Amniotic epithelial cell (primary cell): ENCODE results near the gene SUN2.

Experiments used
- DNase-seq: peaks from one replicate; pipeline ENCODE4 v3.0.0-alpha.2; 2010; ENCODE audit warnings: low read depth

SUN2 gene

DNA sequence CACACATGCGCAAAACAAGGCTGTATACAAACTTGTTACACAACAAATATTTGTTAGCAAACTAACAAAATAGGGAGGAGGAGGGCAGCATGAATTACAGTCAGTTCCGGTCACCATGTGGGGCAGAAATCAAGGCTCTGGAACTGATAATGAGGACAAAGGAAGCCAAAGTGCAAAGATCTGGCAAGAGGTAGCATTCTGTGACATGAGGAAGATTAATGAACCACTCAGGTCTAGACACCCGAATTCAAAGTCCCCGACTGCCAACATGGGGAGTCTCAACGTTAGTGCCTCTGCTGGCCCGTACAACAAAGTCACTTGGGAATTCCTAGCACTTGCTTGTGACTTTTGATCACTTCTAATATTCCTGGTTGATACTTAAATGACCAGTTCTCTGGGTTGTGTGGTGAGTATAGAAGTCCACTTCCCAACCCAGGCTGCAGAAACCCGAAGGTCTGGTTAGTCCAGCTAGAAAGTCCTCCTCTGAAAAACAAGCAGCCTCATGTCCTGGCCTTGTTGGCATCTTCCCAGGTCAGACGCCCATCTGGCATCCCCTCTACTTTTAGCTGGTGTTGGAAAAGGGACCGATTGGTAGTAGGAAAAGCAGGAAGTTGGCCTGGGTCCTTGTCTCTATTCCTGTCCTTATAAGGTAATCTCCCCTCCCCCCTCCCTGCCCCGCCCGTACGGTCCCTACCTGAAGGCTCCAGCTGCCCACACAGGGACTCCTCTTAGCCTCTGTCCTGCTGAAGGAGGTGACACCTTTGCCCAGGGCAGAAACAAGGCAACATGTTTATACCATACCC is 1.6 kb downstream of the SUN2 start:
- peak; percentile 35 for DNase-seq

DNA sequence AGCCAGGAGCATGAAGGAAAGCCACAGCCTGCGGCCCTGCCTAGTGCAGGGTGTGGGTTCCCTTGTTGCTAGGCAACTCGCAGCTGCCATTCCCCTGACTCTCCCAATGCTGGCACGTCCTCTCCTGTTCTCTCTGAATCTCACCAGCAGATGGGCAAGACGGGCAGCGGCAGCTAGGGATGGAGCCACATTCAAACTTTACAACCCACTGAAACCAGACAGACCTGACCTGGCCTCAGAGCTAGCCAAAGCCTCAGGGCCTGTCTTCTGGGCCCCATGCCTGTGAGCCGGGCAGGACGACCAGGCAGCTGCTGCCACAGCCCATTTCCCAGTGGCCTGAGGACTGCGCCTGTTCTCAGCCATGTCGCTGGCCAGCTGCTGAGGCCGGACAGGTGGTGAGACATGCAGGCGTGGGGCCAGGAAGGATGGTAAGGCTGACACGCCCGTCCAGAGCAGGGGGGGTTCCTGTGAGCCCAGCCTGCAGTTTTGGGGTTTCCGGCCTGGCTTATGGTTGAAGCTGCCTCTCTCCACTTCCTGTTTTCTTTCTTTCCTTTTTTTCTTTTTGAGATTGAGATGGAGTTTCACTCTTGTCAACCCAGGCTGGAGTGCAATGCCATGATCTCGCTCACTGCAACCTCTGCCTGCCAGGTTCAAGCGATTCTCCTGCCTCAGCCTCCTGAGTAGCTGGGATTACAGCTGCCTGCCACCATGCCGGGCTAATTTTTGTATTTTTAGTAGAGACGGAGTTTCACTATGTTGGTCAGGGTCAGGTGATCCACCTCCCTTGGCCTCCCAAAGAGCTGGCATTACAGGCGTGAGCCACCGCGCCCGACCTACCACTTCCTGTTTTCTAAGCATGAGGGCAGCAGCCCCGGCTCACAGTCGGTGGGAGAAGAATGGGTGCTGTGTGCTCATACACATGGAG is 4.1 kb downstream of the SUN2 start:
- no peak for DNase-seq

DNA sequence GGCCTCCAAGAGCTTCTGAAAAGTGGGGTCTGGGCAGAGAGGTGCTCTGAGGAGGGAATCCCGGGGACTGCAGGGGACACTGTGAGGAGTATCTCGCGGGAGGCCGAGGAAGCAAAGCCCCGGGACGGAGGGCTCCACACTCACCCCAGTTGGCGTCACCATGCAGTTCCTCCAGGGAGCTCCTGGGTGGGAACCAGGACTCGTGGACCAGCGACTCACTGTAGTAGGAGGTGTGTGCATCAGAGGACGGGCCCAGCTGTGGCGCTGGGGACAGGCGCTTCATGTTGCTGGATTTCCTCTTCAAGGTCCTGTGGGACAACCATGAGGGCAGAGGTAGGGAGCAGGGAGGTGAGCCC is 4.8 kb downstream of the SUN2 start:
- no peak for DNase-seq

DNA sequence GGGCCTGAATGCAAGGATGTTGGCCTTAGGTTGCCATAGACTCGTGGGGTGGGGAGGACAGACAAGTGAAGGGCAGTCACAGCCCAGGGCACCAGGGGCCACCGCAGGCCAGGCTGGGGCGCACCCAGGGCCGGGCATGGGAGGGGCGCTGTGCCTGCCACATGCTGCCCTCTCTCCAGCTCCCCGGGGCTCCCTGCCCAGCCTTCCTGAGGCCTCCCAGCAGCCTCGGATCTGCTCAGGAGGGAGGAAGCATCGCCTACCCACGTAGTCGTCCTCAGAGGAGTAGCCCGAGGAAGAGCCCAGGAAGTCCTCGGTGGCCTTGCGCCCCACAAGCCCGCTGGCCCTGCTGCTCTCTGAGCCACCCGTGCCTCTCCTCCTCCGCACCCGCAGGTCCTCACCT is 5.2 kb downstream of the SUN2 start:
- no peak for DNase-seq

DNA sequence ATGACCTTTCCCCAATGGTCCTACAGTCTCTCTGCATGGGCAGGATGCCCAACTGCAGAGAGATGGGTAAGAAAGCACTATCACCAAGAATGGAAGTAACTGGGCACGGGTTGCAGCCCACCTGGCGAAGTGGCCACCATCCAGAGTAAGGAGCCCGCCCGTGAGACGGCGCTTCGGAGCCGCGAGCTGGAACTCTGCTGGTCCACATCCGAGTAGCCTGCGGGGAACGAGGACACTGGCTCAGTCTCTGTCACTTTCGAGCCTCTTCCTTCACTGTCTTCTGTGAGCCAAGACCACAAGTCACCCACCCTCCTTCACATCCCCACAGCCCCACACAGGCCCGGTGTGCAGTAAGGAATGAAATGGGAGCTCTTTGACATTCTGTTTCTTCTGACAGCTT is 5.7 kb downstream of the SUN2 start:
- no peak for DNase-seq

DNA sequence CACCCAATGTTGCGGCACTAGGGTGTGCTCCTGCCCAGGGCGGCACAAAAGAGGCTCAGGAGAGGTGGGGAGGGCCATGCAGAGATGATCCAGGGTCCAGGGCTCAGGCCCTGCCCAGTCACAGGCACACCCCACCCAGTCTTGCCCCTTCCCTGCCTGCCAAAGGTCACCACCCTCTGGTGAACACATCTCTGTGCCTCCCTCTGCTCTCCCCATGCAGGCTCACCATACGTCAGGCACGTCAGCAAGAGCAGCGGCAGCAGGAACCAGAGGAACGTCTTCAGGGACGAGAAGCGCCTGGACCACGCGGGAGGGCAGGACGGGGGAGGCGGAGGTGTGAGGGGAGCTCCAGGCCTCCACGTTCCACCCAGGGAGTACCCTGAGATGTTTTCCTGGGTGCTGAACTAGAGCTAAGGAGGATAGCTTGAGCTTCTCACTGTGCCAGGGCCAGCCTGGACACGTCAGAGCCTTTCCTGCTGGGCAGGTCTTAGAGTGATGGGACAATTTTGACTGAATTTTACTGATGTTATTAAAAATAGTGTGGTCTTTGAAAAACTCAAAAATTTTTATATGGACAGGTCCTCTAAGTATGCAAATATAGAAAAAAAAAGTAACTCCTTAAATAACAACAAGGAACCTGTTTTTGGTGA is 7.2 kb downstream of the SUN2 start:
- no peak for DNase-seq

DNA sequence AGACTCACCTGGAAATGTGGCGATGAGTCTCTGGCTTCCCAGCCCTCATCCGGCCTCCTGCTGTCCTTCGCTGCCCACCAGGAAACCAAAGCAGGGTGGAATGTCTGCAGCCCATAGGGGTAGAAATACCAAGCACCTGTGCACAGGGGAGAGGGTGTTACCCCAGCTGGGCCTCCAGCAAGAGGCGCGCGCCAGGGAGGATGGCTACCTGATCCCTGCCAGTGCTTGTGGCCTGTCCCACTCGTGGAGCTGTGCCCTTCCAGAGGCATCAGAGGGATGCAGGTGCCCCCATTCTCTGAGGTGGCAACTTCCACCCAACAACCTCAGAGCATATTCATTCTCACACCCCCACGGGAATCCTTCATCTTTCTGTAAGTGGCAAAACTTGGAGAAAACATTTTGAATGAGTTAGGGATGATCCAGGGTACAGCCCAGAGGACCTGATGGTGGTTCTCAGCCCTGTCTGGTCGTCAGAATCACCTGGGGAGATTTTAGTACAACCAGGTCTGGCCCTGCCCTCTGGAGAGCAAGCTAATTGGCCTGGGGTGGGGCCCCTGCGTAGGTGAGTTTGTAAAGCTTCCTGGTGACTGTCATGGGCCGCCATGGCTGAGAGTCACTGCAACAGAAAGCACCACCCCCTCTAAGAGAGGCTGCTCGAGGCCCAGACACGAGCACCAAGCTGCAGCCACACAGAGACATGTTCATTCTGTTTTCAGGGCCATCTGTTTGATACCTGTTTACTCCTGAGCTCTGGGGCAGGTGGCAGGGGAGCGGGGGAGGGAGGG is 9.9 kb downstream of the SUN2 start:
- DNase-seq = no peak

DNA sequence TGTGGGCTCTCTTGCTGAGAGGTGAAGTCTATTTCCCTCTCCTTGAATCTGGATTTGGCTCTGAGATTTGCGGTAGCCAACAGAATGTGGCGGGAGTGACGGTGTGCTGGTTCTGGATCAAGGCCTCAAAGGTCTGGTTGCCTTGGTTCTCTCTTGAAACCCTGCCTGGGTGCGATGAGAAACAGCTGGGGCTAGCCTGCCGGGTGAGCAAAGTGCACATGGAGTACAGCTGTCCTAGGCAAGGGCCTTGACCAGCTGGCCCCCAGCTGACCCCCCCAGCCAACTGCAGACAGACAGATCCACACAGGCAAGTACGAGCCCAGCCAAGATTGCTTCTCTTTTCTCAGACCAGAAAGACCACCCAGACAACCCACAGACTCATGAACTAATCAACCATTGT is 10.8 kb downstream of the SUN2 start:
- no peak for DNase-seq

DNA sequence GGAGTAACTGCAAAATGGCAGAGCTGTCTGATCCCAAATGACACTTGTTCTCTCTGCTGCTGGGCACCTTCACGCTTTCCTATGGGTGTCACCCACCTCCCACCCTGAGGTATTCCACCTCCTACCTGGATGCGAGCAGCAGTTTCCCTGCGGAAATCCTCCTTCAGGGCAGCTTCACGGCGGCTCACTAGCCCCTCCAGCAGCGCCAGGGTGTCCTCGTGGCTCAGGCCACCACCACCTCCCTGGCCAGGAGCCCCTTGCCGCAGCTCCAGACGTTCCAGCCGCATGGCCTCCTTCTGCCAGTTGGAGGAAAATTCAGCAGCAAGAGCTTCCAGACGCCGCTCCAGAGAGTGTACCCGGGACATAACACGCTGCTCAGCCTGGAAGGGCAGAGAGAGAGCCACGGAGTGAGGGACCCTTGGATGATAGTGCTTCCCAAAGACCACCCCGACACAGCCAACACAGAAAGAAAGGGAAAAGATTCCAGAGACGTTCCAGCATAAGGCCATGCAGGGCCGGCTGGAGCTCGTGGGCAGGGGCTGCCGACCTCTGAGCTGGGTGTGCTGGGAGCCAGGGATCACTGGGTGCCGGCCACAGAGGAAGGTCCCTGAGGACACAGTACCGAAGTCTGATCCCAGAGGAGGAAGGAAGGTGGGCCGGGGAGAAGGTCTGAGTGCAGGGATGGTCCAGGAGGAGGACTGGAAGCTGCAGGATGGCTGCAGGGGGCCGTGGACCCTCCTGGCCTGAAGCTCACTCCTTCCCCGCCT is 13.4 kb downstream of the SUN2 start:
- DNase-seq = no peak

DNA sequence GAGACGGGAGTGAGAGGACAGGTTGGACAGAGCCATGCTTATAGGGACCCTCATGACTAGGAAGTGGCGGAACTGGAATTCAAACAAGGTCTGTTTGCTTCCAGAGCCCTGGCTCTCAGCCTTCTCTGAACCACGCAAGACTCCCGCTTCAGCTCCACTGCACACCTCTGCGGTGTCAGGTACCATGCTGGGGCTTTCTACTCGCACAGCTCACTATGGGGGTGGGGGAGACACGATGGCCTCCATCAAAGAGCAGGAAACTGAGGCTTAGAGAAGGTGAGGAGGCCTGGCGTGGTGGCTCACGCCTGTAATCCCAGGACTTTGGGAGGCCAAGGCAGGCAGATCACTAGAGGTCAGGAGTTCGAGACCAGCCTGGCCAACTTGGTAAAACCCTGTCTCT is 14.2 kb downstream of the SUN2 start:
- no peak for DNase-seq

DNA sequence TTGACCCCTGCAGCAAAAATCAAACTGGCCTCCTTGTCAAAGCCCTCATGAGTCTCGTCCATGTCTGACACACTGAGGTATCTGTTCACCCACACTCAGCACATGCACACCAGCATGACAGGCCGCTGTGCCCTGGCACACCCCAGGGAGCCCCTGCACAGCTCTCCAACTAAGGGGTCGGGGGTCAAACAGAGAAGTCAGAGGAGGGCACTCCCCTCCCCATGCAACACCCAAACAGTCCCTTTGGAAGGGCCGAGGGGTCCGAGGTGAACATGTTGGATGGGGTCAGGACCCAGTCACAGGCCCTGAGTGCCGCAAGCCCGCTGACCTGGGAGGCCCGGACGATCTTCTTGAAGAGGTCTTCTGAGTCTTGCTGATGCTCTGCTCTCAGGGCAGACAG is 14.6 kb downstream of the SUN2 start:
- DNase-seq = no peak

DNA sequence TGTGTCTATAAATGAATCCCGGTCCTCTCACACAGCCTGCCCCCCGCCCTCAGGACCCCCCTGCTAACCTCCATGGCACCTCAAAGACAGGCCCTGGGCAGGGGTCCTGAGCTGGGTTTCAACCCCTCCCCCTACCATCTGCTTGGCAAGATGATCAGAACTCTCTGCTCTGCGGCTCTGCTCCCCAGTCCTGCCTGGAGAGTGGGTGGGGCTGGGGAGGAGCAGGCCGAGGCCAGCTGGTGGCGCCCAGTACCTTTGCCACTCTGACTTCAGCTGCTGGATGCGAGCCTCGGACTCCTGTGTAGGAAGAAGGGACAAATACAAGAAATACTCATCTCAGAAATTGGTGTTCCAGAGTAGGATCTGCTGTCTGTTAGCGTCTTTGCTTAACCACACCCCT is 15.0 kb downstream of the SUN2 start:
- DNase-seq = no peak

DNA sequence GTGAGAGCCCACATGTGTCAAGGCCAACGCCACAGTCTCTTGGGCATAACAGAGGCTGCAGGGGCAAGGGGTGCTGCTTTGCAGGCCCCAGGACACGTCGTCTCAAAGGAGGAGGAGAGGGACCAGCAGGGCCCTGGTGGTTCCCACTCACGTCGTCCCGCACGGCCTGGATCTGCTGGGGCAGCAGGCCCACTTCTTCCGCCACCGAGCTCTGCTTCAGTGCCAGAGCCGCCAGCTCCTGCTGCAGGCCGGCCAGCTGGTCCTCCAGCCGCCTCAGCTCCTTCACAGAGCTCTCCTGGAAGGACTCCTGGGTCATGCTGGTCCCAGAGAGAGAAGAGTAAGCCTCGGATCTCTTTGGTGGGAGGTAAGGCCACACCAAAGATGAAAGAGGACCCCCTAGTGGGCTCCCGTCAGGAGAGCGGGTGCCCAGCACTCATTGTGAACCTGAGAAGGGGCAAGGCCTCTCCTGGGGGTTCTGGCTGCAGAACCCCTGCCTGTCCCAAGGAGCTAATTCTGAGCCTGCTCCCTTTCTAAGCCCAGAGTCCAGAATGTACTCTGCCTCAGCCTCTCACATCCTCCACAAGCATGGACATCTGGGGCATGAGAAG is 15.6 kb downstream of the SUN2 start:
- DNase-seq = no peak

DNA sequence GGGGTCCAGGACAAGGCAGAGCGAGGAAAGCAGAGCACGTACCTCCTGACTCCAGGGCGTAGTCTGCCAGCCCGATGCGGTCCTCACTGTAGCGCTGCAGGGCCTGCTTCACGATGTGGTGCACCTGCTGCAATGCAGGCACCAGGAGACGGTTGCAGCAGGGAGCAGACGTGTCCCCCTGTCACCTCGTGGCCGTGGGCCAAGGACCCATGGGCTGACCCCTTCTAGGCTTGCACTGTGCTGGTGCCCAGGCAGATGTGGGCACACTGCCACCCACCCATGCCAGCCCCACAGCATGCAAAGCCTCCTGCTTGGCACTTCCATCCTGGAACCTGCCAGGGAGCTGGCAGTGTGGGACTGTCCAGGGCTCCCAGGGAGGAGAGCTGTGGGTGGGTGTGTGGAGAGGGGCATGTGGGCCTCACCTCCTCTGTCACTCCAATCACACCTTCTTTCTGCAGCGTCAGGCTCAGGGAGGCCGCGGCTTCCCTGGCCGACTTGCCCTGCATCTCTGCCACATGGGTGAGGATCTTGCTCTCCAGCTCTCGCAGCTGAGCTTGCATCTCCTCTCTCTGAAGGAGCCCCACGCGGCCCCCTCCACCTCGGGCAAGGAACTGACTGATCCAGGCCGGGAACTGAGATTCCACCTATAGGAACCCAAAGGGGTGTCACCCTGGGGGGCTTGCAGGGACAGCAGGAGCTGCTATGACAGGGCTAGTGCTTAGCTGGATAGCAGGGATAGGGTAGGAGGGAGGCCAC is 16.3 kb downstream of the SUN2 start:
- no peak for DNase-seq

DNA sequence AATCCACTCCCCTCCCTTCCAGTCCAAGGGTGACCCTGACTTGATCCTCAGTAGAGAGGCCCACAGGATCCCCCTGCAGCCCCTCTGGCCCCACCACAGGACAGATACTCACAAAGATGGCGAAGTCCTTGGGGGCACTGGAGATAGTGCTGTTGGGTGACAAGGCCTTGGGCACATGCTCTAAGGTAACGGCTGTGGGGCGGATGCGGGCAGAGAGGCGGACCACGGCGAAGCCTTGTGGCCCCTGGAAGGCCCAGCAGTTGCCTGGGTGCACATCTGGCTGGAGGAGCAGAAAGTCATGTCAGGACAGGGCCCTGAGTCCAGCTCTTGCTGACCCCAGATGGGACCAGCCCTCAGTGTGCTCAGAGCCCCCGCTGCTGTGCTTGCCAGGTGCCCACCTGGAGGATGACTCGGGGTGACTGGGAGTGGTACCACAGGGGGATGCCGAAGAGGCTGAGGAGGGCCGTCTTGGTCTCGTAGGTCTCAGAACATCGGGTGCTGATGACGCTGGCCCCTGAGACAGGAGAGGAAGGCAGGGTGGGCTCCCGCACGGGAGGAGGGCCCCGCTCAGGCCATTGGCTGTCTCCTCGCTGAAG is 17.2 kb downstream of the SUN2 start:
- DNase-seq = no peak

DNA sequence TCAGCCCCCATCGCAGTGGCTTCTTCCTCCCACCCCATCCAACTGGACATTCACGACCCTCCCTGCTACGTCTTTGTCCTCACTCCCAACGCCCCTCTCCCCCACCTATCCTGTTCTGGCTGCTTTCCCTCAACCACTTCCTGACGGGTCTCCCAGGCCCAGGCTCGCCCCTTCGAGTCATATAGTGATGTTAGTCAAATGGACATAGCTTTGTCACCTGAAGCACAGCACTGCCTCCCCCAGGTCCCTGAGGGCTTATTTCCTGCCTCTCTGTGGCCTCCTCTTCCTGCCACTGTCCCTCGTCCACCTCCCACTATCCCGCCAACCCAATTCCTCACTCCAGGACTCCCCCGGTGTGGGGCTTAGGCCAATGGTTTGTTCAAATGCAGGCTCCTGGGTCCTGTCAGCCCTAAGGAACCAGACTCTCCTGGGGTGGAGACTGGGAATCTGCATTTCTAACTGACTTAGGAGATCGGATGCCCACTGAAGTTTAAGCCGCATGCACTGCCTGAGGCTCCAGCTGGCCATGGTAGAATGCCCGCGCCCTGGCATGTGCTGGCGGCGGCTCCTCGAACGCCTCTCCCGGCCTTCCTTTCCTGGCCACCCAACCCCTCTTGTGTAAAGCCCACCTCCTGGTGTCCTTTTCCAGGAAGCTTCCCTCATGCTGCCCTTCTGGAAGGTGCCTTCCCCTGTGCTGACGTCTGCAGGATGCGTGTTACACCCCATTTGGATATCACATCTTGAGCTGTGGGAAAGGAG is 18.3 kb downstream of the SUN2 start:
- no peak for DNase-seq

DNA sequence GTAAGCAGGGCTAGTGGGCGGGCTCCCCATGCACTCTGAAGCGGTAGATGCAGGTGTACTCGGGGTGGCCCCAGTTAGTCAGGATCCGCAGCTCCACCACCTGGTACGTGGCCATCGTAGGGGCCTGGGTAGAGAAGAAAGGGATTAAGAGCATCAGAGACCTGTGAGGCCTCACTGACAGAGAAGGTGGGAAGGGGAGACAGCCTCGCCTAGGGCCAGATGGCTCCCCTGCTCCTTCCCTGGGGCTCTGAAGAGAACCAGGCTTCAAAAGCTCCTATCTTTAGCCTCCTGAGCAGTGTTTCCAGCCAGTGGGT is 19.6 kb downstream of the SUN2 start:
- DNase-seq = no peak

DNA sequence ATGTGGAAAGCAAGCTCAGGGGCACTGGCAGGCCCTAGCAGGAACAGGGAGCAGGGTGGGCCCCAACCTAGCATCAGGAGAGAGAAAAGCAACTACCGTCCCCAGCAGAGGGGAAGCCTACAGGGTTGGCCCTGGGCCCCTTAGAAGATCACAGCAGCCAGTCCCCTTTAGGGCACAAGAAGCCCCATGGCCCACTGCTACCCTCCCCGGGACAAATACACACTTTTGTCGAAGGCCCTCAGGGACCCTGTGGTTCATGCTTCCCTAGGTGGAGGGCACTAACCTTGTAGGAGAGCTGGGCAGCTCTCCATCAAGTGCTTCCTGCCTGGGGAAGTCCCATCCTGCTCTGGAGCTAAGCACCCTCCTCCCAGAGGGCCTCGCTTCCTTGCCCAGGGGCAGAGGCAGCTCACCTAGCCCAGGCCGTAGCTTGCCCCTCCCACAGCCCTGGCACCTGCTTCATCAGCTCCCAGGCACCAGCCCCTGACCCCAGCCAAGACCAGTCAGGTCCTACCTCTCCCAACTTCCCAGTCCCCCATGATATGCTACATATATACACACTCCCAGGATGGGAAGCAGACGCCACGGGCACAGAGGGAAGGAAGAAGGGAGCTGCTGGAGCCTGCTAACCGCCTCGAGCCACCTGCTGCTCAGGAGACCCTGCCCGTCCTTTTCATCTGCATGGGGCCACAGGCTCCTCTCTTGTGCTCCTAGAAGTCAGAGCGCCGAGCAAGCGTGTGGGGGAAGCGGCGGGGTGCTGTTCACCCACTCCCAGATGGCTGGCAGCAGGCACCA is 20.1 kb downstream of the SUN2 start:
- no peak for DNase-seq

DNA sequence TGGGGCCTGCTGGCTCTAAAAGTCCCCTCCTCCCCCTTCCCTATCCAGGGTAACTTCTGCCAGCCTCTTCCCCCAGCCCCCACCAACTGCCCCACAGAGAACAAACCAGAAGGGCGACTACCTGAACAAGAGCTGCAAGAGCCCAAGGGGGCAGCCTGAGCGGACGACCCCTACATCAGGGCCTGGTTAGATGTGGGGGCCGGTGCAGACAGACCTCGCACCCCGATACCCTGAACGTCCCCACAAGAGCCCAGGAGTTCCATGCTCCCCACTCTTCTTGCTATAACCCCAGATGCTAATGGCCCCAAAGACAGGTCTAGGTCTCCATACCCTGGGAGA is 20.7 kb downstream of the SUN2 start:
- DNase-seq = no peak
